HFFc6 (cell line): Measurements from ENCODE around the gene AUNIP. TPM values are rescaled to one million over a fixed set of nuclear protein-coding genes. Genes with fewer than 3 reads are reported as not detected.

Experiments
- DNase-seq: peaks from one replicate; pipeline ENCODE4 v3.0.0-alpha.2; 2018
- H3K27ac Mint-ChIP-seq: 2 replicates; pipeline ENCODE4 v1.8.0; 2020; ENCODE audit warnings: mild to moderate bottlenecking, mixed read lengths
- H3K27me3 Mint-ChIP-seq: 2 replicates; pipeline ENCODE4 v1.8.0; 2021; ENCODE audit warnings: mild to moderate bottlenecking, moderate library complexity, mixed read lengths; ENCODE audit not compliant: insufficient read depth
- H3K36me3 Mint-ChIP-seq: 2 replicates; pipeline ENCODE4 v1.8.0; 2021; ENCODE audit warnings: low read depth, mixed read lengths
- H3K4me1 Mint-ChIP-seq: 2 replicates; pipeline ENCODE4 v1.8.0; 2020; ENCODE audit warnings: low read depth, mixed read lengths
- H3K4me3 Mint-ChIP-seq: 2 replicates; pipeline ENCODE4 v1.8.0; 2020; ENCODE audit warnings: mild to moderate bottlenecking, moderate library complexity, mixed read lengths
- H3K9me3 Mint-ChIP-seq: 2 replicates; pipeline ENCODE4 v1.8.0; 2020; ENCODE audit warnings: mild to moderate bottlenecking, mixed read lengths
- CTCF ChIP-seq: fragments of 200-600 bp; sonication (generic); IDR thresholded peaks from 2 replicates; pipeline ENCODE4 v1.5.0; 2021; ENCODE audit warnings: antibody characterized with exemption, mild to moderate bottlenecking
- total RNA-seq, 6 experiments: library from RNA; stranded (reverse); fragmentation: NEBNext Ultra II Directional; extraction: Animal tissue kit (Norgen Biotek cat#: 25700); gene quantifications; 2 replicates in 1 of 6; 3 replicates in 5 of 6; pipeline ENCODE4 v1.2.3, GENCODE V29; 2021

Gene AUNIP
- total RNA-seq, 6 experiments from 2014 or later = 2.4 to 3.6 (median 3.2) TPM

DNA sequence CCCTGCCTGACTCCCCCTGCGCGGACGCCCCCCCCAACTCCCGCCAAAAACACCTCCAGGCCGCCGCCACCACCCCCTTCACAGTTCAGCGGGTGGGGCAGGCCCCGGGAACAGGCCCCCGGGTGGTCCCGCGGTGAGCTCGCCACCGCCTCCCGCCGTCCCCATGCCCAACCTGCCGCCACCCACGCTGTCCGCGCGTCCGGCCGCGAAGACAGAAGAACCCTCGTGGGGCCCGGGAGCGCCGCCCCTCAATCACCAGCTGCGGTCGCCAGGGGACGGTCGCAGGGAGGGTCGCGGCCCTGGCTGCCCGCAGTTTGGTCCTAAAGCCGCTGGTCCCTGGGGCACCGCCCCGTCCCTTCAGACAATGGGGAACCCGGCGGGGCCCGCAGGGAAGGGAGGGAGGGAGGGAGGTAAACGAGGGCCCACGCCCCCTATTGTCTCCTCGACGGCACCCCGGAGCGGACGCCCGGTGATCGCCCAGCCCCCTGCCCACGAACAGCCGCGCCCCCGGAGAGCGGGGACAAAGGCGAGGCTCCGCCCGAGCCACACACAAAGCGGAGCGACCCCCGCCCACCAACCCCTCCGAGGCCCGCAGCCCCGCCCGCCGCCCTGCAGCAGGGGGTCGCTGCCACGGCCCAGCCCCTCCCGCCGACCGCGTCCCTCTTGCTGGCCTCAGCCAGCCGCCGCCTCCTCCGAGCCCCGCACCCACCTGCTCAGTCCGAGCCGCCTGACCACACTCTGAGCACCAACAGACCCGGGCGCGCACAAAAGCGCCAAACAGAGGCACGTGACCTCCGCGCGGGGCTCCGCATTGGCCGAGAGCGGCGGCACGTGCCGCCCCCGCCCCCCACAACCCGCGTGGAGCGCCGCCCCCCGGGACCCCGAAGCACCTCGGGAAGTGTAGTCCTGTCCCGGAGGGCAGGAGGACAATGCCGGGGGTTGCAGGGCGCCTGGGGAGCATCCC is 46.7 kb upstream of the AUNIP start, which contains the start of gene STMN1:
TSS of gene STMN1 (minus strand) at position 740 of the 964 bp plus-strand sequence. CDS start 1,743 bp downstream, outside the sequence.
- peak within 1 kb of the TSS; percentile 85 for H3K27ac Mint-ChIP-seq
- peaks cover 46% of the 10 kb centered on the region for H3K4me1 Mint-ChIP-seq

GRCh38 chr1:25904943-25905679 is 45.9 kb upstream of the AUNIP start:
- no peaks in the 10 kb centered on the region for H3K27me3 Mint-ChIP-seq
- H3K4me1 Mint-ChIP-seq = peaks cover 41% of the 10 kb centered on the region
- H3K4me3 Mint-ChIP-seq = peak overlapping the region; percentile 89
- no peaks in the 10 kb centered on the region for H3K9me3 Mint-ChIP-seq
- TF ChIP-seq CTCF = peak; percentile 41
- H3K36me3 Mint-ChIP-seq = peaks cover 21% of the 10 kb centered on the region
- peak; percentile 83 for DNase-seq
- H3K27ac Mint-ChIP-seq = peak overlapping the region; percentile 85

More for the DNA sequence above, 46.7 kb upstream of the AUNIP start, which contains the start of gene STMN1:
- no peaks in the 10 kb centered on the region for H3K9me3 Mint-ChIP-seq
- DNase-seq = peak; percentile 89
- H3K4me3 Mint-ChIP-seq = peak within 1 kb of the TSS; percentile 89
- peaks cover 15% of the 10 kb centered on the region; the same call in 1 of the 2 replicates for H3K36me3 Mint-ChIP-seq
- H3K27me3 Mint-ChIP-seq = peaks cover 1% of the 10 kb centered on the region; the same call in 1 of the 2 replicates
- TF ChIP-seq CTCF = no peak; the same call in none of the 2 replicates

GRCh38 chr1:25903986-25904385 is 44.7 kb upstream of the AUNIP start:
- peak overlapping the region; percentile 85 for H3K27ac Mint-ChIP-seq
- H3K9me3 Mint-ChIP-seq = no peaks in the 10 kb centered on the region
- H3K27me3 Mint-ChIP-seq = no peaks in the 10 kb centered on the region
- peaks cover 24% of the 10 kb centered on the region for H3K36me3 Mint-ChIP-seq
- H3K4me3 Mint-ChIP-seq = peak overlapping the region; percentile 89
- DNase-seq = no peak
- no peak for TF ChIP-seq CTCF
- peaks cover 41% of the 10 kb centered on the region for H3K4me1 Mint-ChIP-seq

DNA sequence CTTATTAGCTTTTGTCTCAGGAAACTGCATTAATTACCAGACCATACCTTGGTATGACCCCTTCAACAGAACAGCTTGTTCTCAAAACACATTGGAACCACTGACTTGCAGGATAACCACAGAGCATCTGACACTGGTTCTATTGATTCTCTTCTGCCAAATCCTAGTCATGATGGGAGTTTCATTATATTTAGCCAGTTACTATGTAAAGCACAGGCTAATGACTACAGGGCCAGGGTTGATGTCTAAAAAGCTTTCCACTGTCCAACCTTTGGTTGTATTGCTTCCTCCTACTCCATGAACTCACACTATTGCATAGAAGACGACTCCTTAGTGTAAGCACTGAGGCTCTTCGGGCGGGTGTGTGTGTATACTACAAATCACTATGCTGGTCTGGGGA is 43.2 kb upstream of the AUNIP start:
- DNase-seq = no peak
- Mint-ChIP-seq H3K27ac (peak overlapping the region; percentile 42; the same call in 1 of the 2 replicates), H3K36me3 (peaks cover 24% of the 10 kb centered on the region), H3K4me3 (no peak overlapping the region), H3K27me3 (no peaks in the 10 kb centered on the region), H3K9me3 (no peaks in the 10 kb centered on the region), H3K4me1 (peaks cover 44% of the 10 kb centered on the region)
- no peak for TF ChIP-seq CTCF

GRCh38 chr1:25900219-25900618 is 41.0 kb upstream of the AUNIP start:
- no peak for DNase-seq
- TF ChIP-seq CTCF = no peak
- Mint-ChIP-seq H3K36me3 (peaks cover 24% of the 10 kb centered on the region), H3K4me3 (no peak overlapping the region), H3K9me3 (no peaks in the 10 kb centered on the region), H3K4me1 (peaks cover 58% of the 10 kb centered on the region), H3K27me3 (no peaks in the 10 kb centered on the region), H3K27ac (no peak overlapping the region; the same call in 1 of the 2 replicates)
